Uterus (tissue), 2 donors: ENCODE data around the gene WDR7.

Experiments used
- CTCF ChIP-seq, 4 experiments: fragments of 200-600 bp in 2 of 4; fragments of 450-650 bp in 2 of 4; sonication (generic) in 2 of 4; IDR thresholded peaks; one replicate each; pipeline ENCODE4 v1.5.1; 2016 to 2019; ENCODE audit warnings: antibody characterized with exemption in 4 of 4, mild to moderate bottlenecking in 2 of 4, moderate library complexity in 1 of 4
- POLR2A ChIP-seq, 2 donors: fragments of 450-650 bp; IDR thresholded peaks; one replicate each; pipeline ENCODE4 v1.6.1; 2016; ENCODE audit warnings: antibody characterized with exemption in 2 of 2, mild to moderate bottlenecking in 1 of 2, moderate library complexity in 1 of 2

GRCh38 chr18:56649996-56650395, 1.2 kb upstream of the WDR7 start:
- TF ChIP-seq CTCF (IDR thresholded peaks at IDR 0.05) (no peak), POLR2A (IDR thresholded peaks at IDR 0.05) (no peak)
